K562 (cell line): ENCODE measurements around the gene CRKL. TPM values are rescaled to one million over a fixed set of nuclear protein-coding genes. Genes with fewer than 3 reads are reported as not detected.

Experiments
- ATF4 ChIP-seq: fragments of 450-650 bp; formaldehyde crosslinking; IDR thresholded peaks from 2 replicates; pipeline ENCODE4 v1.4.0; 2022; ENCODE audit warnings: mild to moderate bottlenecking, moderate library complexity
- ETS1 ChIP-seq: conservative IDR thresholded peaks from 2 replicates; pipeline ENCODE4 v1.6.1; 2011; ENCODE audit warnings: low read depth, mild to moderate bottlenecking, low read length; ENCODE audit not compliant: control insufficient read depth
- ETV6 ChIP-seq, 3 experiments: fragments of 150-350 bp in 1 of 3; sonication (generic) in 1 of 3; formaldehyde crosslinking in 1 of 3; IDR thresholded peaks; 2 replicates each; pipeline versions ENCODE4 v1.6.1 to v1.8.0; 2014 to 2022; ENCODE audit warnings: borderline replicate concordance in 2 of 3, low read depth in 2 of 3, antibody characterized with exemption in 1 of 3, low read length in 1 of 3, mild to moderate bottlenecking in 1 of 3, missing genetic modification reagents in 1 of 3
- IRF1 ChIP-seq: sonication (generic); formaldehyde crosslinking; IDR thresholded peaks from 2 replicates; pipeline ENCODE4 v1.8.0; 2022; ENCODE audit warnings: missing genetic modification reagents, mild to moderate bottlenecking, borderline replicate concordance
- KLF16 ChIP-seq: IDR thresholded peaks from 2 replicates; pipeline ENCODE4 v1.6.1; 2016; ENCODE audit warnings: antibody characterized with exemption
- MAFF ChIP-seq: IDR thresholded peaks from 2 replicates; pipeline ENCODE4 v1.6.1; 2012; ENCODE audit warnings: low read length, improper control_type of control experiment
- MAFG ChIP-seq: fragments of 450-650 bp; conservative IDR thresholded peaks from 2 replicates; pipeline ENCODE4 v1.6.1; 2016; ENCODE audit warnings: missing genetic modification characterization, missing compliant biosample characterization
- PHTF2 ChIP-seq: fragments of 250-450 bp; sonication (Bioruptor Pico); IDR thresholded peaks from 2 replicates; pipeline ENCODE4 v1.5.0; 2021; ENCODE audit warnings: mild to moderate bottlenecking
- RAD21 ChIP-seq, 2 experiments: fragments of 250-450 bp in 1 of 2; fragments of 450-650 bp in 1 of 2; sonication (Bioruptor Pico) in 1 of 2; formaldehyde crosslinking in 1 of 2; IDR thresholded peaks in 1 of 2; conservative IDR thresholded peaks in 1 of 2; 2 replicates each; pipeline versions ENCODE4 v1.4.0 to v1.8.0; 2020 to 2022; ENCODE audit warnings: mild to moderate bottlenecking in 2 of 2, moderate library complexity in 1 of 2
- RUNX1 ChIP-seq: sonication (generic); IDR thresholded peaks from 2 replicates; pipeline ENCODE4 v1.6.1; 2016; ENCODE audit warnings: antibody characterized with exemption, low read depth
- SIRT6 ChIP-seq: IDR thresholded peaks from one replicate; pipeline ENCODE4 v1.6.1; 2012; ENCODE audit warnings: low read depth, mild to moderate bottlenecking, control low read depth, inconsistent platforms, low read length, moderate library complexity
- TBP ChIP-seq: optimal IDR thresholded peaks from 2 replicates; pipeline ENCODE3; 2011; ENCODE audit warnings: low read depth, low read length, improper control_type of control experiment
- TRIM25 ChIP-seq: fragments of 450-650 bp; IDR thresholded peaks from 2 replicates; pipeline ENCODE4 v1.7.0; 2016; ENCODE audit warnings: borderline replicate concordance
- ZNF316 ChIP-seq: fragments of 450-650 bp; IDR thresholded peaks from 2 replicates; pipeline ENCODE4 v1.6.1; 2016
- ZNF449 ChIP-seq: fragments of 250-450 bp; sonication (Bioruptor Pico); IDR thresholded peaks from 2 replicates; pipeline ENCODE4 v1.8.0; 2022; ENCODE audit warnings: moderate library complexity, mild to moderate bottlenecking, inconsistent platforms
- ZNF592 ChIP-seq: fragments of 450-650 bp; IDR thresholded peaks from 2 replicates; pipeline ENCODE4 v1.6.1; 2017; ENCODE audit warnings: antibody characterized with exemption, mild to moderate bottlenecking
- polyA plus RNA-seq, 8 experiments: library from polyadenylated mRNA; depleted of rRNA in 4 of 8; stranded (reverse) in 5 of 8; unstranded in 3 of 8; fragments of >200 nt; fragmentation: Nextera tagmentation in 2 of 8; fragmentation: Illumina TruSeq in 1 of 8; extraction: Ambion mirVana in 2 of 8; extraction: Trizol in 1 of 8; gene quantifications; 2 replicates each; pipeline versions ENCODE4 v1.2.1 to v1.2.3, GENCODE V29; 2011 to 2014; ENCODE audit warnings: inconsistent platforms in 1 of 8, missing spikeins in 1 of 8
- total RNA-seq, 7 experiments: library from RNA; depleted of rRNA in 6 of 7; stranded (reverse); fragments of >200 nt in 6 of 7; fragmentation: Illumina TruSeq in 2 of 7; extraction: Trizol in 2 of 7; gene quantifications; 2 replicates each; pipeline versions ENCODE4 v1.2.1 to v1.2.3, GENCODE V29; 2011 to 2021; ENCODE audit warnings: low replicate concordance in 1 of 7

CRKL gene
- total and polyA plus RNA-seq, 9 of the 15 experiments (the other 6 are each of a cell fraction or from before 2014, with no cell fraction given): 100 to 263 (median 124) TPM

GRCh38 chr22:21001601-21002325 lies 84.6 kb downstream of the CRKL start, which contains the start of gene THAP7 (continued):
- TF ChIP-seq TRIM25: no peak
- TF ChIP-seq ZNF592: no peak
- TF ChIP-seq TBP: no peak
- TF ChIP-seq ETV6 (IDR thresholded peaks at IDR 0.05; ENCODE audit: borderline replicate concordance in 1 of 2, low read depth in 2 of 2, low read length in 1 of 2): peak in 1 of 2 experiments; percentile 15; a peak in 1 of 4 replicates
- no peak for TF ChIP-seq ETV6 (CRISPR knock-in tag; IDR thresholded peaks at IDR 0.05; ENCODE audit: borderline replicate concordance)
- peak; percentile 14 for TF ChIP-seq PHTF2
- TF ChIP-seq IRF1 (CRISPR knock-in tag): no peak
- no peak for TF ChIP-seq RUNX1
- peak; percentile 87 for TF ChIP-seq SIRT6
- no peak for TF ChIP-seq MAFG (tag)
- TF ChIP-seq MAFF: peak; percentile 16; the same call in 1 of the 2 replicates
- TF ChIP-seq KLF16: no peak
- TF ChIP-seq ZNF449 (CRISPR knock-in tag): peak; percentile 81
- no peak for TF ChIP-seq ZNF316
- TF ChIP-seq RAD21 (CRISPR knock-in tag; conservative IDR thresholded peaks at IDR 0.05 in 1 of 2, IDR thresholded peaks at IDR 0.05 in 1 of 2): peak; percentile 39 to 44; a peak in 2 of 4 replicates
- TF ChIP-seq ETS1: no peak
- peak; percentile 72 for TF ChIP-seq ATF4 (CRISPR knock-in tag)
